Measurements from ENCODE around the gene CWC25.
"Not testable (repeated sequence)": the region's sequence is repeated elsewhere in the genome, so short reads cannot be mapped to it uniquely, and the experiment has no call there.

The CWC25 gene

GRCh38 chr17:38824899-38825761, at the start of gene CWC25:
CWC25 (minus strand) TSS chr17:38825321; CDS start chr17:38825183, 138 bp downstream.
- DNase-seq: peak; percentile 99

GRCh38 chr17:38873640-38874380, 48.7 kb upstream of the CWC25 start:
- DNase-seq: no peak

- DNase-seq: no peak
These were observed 47.7 kb upstream of the CWC25 start for GRCh38 chr17:38872671-38873385.

GRCh38 chr17:38872027-38872511, 46.9 kb upstream of the CWC25 start:
- no peak for DNase-seq

GRCh38 chr17:38871247-38872015, 46.3 kb upstream of the CWC25 start:
- peak; percentile 93 for DNase-seq

- DNase-seq: no peak
These were observed 45.4 kb upstream of the CWC25 start for GRCh38 chr17:38870259-38871165.

- DNase-seq: peak; percentile 96
These were observed 44.6 kb upstream of the CWC25 start, which contains the start of gene LASP1 for GRCh38 chr17:38869526-38870258. LASP1 (plus strand) TSS chr17:38870058; CDS start chr17:38870190, 132 bp downstream.

DNA sequence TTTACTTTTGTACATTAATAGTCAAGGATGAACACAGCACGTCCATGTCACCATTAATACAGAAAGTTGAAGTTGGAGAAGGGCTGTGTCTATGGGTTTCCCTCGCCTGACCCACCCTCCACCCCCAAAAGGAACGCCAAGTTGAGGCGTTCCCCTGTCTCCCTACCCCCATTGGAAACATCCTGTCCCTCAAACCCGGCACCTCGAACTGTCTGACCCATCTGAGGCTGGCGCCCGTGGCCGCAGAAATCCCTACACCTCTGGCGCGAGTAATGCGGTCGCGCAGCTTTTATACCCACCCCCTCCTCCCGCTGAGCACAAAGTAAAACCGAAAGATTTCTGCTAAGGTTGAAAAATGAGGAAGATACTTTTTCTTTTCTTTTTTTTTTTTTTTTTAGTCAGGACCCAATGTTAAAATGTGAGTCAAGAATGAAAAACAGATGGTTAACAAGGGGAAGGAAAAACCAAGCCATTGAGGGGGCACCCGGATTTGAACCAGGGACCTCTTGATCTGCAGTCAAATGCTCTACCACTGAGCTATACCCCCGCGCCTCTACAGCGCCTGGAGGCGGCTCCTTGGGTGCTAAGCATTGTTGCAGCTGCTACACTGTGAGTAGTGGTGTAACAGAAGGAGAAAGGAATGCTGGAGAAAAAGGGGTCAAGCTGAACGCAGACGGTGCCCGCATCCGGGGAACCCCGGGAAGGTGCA, 43.9 kb upstream of the CWC25 start:
- peak; percentile 98 for DNase-seq

- DNase-seq: peak; percentile 94
These were observed 43.1 kb upstream of the CWC25 start for GRCh38 chr17:38867968-38868816.

DNA sequence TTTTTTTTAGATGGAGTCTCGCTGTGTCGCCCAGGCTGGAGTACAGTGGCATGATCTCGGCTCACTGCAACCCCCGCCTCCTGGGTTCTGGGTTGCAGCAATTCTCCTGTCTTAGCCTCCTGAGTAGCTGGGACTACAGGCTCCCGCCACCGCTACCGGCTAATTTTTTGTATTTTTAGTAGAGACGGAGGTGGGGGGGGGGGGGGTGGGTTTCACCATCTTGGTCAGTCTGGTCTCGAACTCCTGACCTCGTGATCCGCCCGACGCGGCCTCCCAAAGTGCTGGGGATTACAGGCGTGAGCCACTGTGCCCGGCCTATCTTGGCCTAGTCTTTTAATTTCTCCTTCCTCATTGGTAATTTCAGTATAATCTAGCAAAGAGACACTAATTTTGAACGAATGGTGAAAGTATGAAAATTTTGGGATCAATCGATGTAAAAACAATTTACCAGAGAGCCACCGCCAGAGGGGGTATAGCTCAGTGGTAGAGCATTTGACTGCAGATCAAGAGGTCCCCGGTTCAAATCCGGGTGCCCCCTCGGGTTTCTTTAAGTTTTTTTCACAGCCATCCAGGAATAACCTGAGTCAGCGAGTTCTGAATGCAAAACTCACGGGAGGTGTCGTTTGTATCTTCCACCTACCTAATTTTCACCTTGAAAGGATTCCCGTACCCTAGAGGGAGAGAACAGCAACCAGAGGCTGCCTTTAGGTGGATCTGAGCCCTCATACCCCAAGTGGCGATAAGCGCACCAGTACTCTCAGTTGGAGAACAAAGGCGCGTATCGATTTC, 42.3 kb upstream of the CWC25 start:
- DNase-seq: peak; percentile 88

DNA sequence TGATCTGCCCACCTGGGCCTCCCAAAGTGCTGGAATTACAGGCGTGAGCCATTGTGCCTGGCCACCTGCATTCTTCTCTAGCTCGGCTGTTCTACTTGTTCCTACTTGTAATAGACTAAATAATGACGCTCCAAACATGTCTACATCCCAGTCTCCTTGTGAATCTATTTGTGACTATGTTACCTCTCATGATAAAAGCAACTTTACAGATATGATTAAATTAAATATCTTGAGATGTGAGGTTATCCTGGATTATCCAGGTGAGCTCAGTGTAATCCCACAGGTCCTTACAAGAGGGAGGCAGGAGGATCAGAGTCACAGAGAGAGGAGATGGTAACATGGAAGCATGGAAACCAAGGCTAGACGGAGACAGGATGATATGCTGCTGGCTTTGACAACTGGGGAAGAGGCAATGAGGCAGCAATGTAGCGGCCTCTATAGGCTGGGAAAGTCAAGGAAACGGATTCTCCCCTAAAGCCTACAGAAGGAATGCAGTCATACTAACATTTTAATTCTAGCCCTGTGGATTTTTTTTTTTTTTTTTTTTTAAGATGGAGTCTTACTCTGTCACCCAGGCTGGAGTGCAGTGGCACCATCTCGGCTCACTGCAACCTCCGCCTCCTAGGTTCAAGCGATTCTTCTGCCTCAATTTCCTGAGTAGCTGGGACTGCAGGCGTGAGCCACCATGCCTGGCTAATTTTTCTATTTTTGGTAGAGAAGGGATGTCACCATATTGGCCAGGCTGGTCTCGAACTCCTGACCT, 39.7 kb upstream of the CWC25 start:
- DNase-seq: peak; percentile 79

DNA sequence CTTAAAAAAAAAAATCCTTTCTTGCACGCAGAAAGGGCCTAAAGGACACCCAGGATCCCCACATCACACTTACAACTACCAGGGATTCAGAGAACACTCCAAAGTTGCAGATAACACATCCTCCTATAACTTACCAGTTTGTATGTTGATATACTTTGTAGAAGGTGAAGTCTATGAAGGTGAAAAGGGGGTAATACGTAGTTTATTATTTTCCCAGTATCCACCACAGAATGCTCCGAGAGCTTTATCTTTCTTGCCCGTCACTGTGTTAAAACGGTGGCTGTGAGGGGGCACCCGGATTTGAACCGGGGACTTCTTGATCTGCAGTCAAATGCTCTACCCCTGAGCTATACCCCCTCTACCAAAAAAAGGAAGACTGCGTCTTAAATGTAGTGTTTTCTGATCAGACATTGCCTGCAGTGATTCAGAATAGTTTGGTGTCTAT, 36.3 kb upstream of the CWC25 start:
- no peak for DNase-seq

GRCh38 chr17:38857271-38857670, 32.1 kb upstream of the CWC25 start:
- no peak for DNase-seq

GRCh38 chr17:38855101-38855714, 30.1 kb upstream of the CWC25 start:
- DNase-seq: not testable (repeated sequence)

GRCh38 chr17:38853292-38854219, 28.4 kb upstream of the CWC25 start, which contains the start of gene RPL23:
RPL23 (minus strand) TSS chr17:38853721; CDS start chr17:38853710, 11 bp downstream.
- peak; percentile 99 for DNase-seq
